GM18861 (cell line): ENCODE measurements around the gene SLC35F5.
A peak's percentile ranks its signal among the peaks of the same experiment; 100 is the strongest.
"Not testable (repeated sequence)": the region's sequence is repeated elsewhere in the genome, so short reads cannot be mapped to it uniquely, and the experiment has no call there.

Source experiments
- ATAC-seq: cut with Tn5 transposase; IDR thresholded peaks from one replicate; pipeline ENCODE4 v1.9.1; 2021; ENCODE audit not compliant: unreplicated experiment

The SLC35F5 gene

DNA sequence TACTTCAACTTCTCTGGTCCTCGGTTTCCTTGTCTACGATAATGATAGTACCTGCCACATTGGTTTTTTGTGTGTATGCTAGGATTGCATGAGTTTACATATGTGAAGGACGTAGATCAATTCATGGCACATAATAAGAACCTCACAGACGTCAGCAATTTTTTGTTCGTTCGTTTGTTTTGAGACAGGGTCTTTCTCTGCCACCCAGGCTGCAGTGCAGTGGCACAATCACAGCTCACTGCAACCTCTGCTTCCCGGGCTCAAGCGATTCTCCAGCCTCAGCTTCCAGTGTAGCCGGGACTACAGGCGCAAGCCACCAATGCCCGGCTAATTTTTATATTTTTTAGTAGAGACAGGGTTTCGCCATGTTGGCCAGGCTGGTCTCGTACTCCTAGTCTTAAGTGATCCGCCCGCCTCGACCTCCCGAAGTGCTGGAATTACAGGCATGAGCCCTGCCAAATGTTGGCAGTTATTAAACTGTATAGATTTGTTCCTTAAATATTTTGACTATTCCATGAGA lies 756 bp upstream of the SLC35F5 start:
- no peak for ATAC-seq

DNA sequence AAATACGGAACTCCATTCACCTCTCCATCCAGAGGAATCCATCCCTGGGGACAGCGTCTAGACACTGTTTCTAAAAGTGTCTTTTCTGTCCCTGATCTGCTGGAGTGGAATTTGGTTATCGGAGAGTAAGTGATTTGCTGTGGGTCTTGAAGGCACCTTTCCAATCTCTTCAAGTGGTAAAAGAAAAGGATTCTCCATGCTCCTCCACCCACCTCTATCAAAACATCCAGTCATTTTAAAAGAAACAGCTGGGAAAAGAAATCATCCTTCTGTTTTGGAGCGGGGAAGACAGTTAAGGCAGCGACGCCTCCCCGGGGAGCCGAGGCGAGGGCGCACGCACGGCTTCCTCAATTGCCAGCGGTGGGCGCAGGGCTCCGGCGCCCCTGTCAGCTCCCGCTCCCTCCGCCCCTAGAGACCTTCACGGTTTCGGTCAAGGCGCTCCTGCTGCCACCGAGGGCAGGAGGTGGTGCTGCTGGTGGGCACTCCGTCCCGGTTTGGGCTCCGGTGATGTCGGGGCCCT lies 547 bp downstream of the SLC35F5 start:
- ATAC-seq: peak; percentile 29

DNA sequence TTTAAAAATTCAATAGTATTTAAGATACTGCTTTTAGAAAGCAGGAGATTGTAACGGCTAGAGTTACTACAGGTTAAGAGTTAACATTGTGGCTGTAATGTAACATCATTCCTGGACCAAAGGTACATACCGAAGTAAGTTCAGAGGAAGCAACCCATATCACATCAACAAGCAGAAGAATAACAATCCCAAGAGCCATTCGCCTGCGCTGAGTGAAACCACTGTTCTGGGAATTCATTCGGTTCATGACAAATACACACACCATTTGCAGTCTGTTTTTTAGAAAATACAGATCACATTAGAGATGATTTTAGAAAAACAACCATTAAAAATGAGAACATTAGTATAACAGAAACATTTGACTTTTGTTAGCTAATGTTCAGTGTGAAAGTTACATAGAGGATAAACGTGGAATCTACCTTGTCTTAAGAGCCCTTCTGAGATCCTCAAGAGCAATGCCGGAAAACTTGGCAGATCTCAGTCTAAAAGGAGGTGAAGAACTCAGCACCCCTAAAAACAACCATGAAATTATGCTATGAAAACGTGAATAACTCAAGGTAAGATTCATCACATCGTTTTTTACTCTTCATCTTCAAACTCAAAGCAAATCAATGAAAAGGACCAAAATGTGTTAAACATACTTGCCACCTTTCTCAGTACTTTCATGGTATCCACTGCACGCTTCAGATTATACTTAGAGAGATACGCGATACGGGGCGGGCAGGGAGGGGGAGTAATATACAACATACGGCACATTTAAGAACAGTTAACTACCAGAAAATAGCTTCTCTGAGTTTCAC lies 1.2 kb downstream of the SLC35F5 start:
- ATAC-seq: no peak

DNA sequence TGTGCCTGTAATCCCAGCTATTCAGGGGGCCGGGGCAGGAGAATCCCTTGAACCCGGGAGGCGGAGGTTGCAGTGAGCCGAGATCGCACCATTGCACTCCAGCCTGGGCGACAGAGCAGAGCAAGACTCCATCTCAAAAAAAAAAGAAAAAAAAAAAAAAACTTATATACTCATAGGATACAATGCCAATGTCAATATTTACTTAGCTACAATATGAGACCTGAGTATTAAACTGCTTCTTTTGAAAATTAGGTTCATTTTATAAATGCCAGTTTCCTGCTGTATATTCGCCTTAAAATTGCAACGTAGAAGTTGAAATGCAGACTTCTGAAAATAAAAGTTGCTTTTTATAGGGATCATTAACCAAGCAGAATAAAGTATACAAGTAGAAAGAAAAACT lies 2.3 kb downstream of the SLC35F5 start:
- ATAC-seq: no peak

DNA sequence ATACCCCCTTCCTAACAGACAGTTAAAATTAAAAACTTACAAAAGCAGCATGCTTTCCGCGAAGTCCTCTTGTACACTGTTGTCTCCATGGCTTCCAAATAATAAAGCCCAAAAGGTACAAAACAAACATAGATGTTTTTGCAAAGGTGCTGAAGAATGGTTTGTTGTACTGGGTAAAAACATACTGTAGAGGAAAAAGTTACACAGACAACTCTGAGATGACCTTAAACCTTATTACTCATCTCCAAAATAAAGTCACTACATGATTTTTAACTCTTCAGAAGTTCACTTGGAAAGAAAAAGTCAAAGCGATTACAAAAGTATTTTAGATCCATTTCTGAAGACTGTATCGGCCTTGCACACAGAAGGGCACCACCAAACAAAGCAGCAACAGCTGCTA lies 6.1 kb downstream of the SLC35F5 start:
- no peak for ATAC-seq

DNA sequence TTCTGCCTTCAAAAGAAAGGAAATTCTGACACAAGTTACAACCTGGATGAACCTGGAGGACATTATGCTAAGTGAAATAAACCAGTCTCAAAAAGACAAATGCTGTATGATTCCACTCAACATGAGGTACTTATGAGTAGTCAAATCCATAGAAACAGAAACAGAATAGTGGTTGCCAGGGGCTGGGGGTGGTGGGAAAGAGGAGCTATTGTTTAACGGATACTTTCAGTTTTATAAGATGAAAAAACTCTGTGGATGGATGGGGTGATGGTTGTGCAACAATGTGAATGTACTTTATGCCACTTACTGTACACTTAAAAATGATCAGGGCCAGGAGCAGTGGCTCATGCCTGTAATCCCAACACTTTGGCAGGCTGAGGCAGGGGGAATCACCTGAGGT lies 15.4 kb downstream of the SLC35F5 start:
- no peak for ATAC-seq

DNA sequence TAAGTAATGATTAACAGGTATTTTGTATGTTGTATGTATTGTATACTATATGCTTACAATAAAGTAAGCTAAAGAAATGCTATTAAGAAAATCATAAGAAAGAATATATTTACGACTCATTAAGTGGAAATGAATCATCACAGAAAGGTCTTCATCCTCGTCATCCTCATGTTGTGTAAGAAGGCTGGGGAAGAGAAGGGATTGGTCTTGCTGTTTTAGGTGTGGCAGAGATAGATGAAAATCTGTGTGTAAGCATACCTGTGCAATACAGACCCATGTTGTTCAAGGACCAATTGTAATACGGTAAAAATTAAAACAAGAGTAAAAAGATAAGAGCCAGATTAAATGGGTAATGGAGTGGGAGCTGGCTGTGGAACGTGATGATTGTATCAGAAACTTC lies 16.6 kb downstream of the SLC35F5 start:
- ATAC-seq: no peak

DNA sequence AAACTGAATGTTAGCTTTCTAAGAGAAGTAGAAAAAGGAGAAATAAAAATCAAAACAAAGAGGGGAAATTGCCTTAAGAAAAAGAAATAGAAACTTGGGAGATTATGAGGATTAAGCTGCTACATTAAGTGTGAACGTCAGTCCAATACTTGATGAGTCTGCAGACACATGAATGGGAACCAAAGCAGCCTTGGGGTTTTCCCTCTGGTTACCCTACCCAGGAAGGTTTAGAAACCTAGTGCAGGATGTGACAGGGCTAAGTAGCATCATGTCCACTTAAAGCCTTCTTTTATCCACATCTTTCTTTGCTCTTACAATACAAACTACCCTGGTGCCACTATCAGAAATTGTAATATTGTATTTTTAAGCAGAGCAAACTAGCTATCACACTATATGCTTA lies 22.3 kb downstream of the SLC35F5 start:
- no peak for ATAC-seq

DNA sequence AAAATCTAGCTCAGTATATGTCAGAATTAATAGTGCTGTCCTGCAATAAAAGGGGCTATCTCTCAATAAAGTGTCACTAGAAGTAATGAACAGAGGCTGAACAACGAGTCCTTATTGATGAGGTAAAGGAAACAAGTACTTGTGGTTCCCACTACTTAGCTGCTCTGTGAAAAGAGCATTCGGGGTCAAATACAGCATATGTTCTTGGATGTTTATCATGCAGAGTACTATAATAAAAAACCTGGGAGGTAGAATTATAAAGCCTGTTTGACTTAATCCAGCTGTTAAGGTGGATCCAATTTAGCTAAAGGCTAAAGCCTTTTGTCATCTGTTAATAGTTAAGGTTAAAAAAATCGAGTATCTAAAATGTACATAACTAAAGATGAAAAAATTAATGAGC lies 32.4 kb downstream of the SLC35F5 start:
- no peak for ATAC-seq

DNA sequence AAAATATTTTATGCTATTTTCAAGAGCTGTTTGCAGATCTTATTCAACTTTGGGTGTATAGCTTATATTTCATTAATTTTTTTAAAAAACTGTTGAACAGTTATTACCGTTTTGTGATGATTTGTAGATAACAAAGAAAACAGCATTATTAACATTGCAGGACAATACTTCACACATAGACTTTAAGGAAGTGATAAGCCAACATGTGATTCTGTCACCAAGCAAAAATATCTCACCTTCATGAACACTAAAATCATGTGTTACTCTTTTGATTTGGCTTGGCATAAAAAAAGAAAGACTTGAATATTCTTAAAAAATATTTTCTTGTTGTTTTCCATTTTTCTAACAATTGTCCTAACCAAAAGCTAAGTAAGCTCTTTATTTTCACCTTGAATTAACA lies 33.0 kb downstream of the SLC35F5 start:
- ATAC-seq: no peak

DNA sequence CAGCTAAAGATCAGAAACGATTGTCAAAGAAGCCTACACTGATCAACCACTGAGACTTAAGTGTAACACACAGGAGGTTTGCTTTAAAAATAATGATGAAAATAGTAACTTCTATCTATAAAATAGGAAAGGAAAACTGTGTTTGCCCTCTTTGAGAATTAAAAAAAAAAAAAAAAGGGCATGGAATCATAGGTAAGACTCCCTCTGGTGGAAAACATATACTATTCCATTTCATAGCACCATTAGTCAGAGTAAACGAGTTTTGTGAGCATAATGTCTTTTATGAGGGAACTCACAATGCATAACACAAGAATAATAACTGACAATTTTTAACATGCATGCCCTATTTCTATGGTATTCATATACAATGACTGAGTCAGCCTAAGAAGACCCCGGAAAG lies 36.3 kb downstream of the SLC35F5 start:
- no peak for ATAC-seq

DNA sequence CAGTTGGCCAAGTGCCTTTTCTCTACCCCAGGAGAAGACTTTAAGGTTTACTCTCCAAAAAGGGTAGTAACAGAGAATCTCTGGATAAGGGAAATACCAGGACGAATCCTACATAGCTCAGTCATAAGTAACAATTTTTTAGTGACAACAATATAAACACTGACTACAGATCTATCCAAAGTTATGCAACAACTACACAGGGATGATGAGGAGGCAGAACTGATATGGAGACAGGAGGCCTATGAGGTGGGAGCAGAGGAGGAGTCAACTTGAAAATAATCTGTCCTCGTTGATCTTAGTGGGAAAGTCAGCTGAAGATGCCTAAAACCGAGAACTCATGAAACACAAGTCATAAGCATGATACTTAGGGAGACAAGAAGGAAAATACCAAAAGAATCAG lies 40.2 kb downstream of the SLC35F5 start:
- ATAC-seq: no peak

DNA sequence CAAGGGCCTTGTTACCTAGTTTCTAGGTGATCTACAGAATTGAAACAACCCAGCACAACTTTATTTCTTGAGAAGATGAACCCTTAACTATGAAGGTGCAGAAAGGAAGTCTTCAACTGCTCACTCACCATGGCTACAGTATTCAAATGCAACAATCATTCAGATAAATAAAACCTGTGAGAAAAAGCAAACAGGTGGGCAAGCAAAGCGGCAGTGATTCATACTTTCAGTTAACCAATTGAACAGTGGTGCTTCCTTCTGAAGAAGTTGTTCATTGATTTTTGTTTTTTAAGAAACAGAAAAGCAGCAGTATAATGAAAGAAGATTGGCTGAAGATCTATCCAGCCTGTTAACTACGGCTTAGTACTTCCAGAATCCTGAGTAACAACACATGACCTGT lies 43.5 kb downstream of the SLC35F5 start:
- ATAC-seq: no peak

DNA sequence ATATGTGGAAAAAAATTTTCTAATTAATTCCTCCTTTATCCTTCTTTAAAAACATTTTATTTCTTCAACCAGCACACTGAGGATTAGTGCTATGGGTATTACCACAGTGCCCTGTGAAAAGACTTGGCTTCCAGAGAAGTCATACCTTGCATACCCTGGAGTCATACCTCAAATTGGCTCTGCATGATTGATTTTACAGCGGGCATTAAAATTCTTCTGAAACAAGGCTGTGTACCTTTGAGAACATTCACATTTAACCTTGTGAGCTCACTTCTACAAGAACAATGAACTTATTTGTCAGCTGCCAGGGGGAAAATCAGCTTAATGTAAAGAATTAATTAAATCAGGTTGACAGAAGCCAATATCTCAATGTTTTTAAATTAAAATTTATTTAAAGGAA lies 44.6 kb downstream of the SLC35F5 start:
- no peak for ATAC-seq

DNA sequence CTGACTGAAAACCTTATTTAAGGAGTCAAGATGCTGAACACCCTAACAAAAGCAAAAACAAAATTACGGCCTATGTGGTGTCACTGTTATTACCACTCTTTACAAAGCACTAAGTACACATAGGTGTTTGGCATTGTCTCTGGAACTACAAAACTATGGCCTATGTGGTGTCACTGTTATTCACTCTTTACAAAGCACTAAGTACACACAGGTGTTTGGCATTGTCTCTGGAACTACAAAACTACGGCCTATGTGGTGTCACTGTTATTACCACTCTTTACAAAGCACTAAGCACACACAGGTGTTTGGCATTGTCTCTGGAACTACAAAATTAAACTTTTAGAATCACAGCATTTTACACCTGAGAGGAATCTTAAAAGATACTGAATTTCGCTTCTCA lies 47.4 kb downstream of the SLC35F5 start:
- no peak for ATAC-seq

DNA sequence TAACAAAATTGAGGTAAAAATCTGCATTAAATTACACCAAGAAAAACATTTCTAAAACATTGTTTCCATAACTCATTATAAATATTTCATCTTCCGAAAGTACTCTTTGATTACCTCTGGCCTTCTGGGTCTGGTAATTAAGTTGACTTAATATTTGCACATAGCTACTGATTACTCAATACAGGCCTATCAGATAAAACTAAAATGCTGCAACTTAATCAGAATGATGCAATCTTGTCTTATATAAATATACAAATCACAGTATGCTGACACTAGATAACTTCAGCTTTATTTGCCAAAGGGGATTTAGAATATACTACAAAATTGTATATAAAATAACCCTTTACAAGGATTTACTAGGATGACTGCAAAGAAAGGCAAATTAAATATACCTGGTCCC lies 49.3 kb downstream of the SLC35F5 start:
- ATAC-seq: no peak

DNA sequence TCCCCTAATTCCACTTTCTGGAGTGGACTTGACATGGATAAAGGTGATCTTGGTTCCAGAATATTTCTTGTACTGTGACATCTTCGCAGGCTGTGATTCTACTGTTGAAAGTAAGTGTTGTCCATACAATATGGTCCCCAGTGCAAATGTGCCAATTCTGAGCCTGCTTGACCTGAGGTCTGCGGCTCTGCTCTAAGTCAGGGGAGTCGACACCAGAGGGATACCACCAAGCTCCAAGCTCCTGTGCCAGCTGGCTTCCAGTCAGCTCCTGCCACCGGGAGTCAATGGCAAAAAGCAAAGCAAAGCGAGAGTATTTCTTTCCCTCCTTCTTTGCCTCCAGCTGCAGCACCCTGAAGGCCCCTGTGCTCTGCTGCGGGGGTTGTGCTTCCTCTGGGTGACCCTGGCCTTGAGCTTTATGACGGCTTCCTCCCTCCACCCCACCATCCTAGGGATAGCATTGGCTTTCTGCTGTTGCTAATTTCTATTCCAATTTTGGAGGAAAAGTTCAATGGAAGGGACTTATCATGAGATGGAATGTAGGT lies 50.4 kb downstream of the SLC35F5 start:
- no peak for ATAC-seq

DNA sequence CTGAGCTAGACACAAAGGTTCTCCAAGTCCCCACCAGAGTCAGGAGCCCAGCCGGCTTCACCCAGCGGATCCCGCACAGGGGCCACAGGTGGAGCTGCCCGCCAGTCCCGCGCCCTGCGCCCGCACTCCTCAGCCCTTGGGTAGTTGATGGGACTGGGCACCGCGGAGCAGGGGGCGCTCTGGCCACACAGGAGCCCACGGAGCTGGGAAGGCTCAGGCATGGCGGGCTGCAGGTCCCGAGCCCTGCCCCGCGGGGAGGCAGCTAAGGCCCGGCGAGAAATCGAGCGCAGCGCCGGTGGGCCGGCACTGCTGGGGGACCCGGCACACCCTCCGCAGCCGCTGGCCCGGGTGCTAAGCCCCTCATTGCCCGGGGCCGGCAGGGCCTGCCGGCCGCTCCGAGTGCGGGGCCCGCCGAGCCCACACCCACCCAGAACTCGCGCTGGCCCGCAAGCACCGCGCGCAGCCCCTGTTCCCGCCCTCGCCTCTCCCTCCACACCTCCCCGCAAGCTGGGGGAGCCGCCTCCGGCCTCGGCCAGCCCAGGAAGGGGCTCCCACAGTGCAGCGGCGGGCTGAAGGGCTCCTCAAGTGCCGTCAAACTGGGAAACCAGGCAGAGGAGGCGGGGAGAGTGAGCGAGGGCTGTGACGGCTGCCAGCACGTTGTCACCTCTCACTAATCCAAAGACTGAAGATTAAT lies 52.0 kb downstream of the SLC35F5 start:
- ATAC-seq: not testable (repeated sequence)

DNA sequence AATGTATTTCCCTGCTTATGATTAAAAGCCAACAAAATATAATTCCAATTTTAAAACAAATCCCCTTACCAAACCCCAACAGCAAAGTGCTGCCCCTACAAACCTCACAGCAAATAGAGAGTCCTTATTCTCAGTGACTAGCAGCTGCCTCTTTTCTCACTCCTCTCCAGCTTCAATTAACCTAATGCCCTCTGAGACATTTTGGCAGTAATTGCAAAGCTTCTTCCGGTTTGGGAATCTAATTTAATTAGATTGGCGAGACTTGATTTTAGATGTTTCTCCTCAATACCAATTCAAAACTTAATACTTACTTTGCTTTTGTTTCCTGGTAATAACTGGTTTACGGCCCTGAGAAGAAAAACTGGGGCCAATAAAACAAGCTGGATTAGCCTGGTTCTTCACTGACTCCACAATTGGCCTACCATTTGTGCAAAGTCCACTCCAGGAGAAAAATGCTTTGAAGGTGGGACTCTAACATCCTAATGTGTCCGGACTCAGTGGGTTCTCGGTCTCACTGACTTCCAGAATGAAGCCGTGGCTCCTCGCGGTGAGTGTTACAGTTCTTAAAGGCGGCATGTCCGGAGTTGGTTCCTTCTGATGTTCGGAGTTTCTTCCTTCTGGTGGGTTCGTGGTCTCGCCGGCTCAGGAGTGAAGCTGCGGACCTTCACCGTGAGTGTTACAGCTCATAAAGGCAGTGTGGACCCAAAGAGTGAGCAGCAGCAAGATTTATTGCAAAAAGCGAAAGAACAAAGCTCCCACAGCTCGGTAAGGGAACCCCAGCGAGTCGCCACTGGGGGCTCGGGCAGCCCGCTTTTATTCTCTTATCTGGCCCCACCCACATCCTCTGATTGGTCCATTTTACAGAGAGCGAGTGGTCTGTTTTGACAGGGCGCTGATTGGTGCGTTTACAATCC lies 52.8 kb downstream of the SLC35F5 start:
- ATAC-seq: no peak

DNA sequence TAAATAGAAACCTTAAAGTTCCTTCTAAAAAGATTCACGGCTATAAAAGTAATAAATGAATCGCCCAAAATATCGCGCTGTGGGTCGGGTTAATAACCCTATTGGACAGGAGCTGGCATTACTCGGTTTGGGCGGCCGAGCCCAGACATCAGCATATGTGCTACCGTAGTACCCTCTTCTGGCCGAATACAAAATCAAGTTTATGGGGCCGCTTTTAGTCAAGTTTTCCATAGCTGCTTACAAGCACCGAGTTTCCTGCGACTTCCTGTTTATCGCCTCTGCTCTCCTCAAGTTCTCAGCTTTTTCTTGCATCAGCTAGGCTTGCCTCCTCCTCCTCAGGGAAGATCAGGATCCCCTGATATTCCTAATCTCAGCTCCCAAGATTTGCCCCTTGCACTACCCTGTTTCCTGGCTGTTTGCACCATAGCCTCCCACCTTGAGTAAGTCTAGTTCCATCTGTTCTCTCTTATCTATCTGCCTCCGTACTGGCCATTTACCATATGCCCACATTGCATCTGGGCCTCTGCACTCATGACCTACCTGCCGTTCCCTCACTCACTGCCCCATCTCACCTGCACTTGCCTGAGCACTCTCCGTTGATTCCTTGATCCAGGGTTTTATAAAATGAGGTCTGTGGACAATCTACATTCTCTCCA lies 56.1 kb downstream of the SLC35F5 start:
- ATAC-seq: peak; percentile 85
